GM12878 (cell line): Measurements from ENCODE around the gene GPC5. TPM values are rescaled to one million over a fixed set of nuclear protein-coding genes. Genes with fewer than 3 reads are reported as not detected.

Experiments
- ATAC-seq: fragments of 200-7000 bp; cut with Tn5 transposase; 3 replicates; pipeline ENCODE4 v1.9.1; 2020; ENCODE audit warnings: mild to moderate bottlenecking, moderate library complexity
- BruUV-seq: library from RNA; stranded (reverse); fragments of 400-500 nt; replicated peaks from 2 replicates; lab custom pipeline; 2021; lab: Mats Ljungman, UMichigan
- CTCF ChIA-PET: fragments of 300-600 bp; sonication (Branson Sonifier 250); formaldehyde crosslinking; extraction: SDS; loops from one replicate; lab custom pipeline; 2021; ENCODE audit warnings: inconsistent platforms; lab: Yijun Ruan, JAX
- POLR2A ChIA-PET: fragments of 350-600 bp; formaldehyde crosslinking; extraction: SDS; loops from one replicate; lab custom pipeline; 2021; ENCODE audit warnings: inconsistent platforms; lab: Charles Lee
- RAD21 ChIA-PET: fragments of 300-600 bp; sonication (Branson Sonifier 250); formaldehyde crosslinking; loops from one replicate; lab custom pipeline; 2023; ENCODE audit warnings: antibody characterized with exemption; ENCODE audit not compliant: unreplicated experiment; lab: Charles Lee
- SMC1A ChIA-PET: fragments of 300-600 bp; sonication (Branson Sonifier 250); formaldehyde crosslinking; loops from one replicate; lab custom pipeline; 2023; ENCODE audit not compliant: unreplicated experiment, uncharacterized antibody; lab: Charles Lee
- DNase-seq: peaks from one replicate; pipeline ENCODE4 v3.0.0-alpha.2; 2011; ENCODE audit warnings: low read depth, low spot score
- FAIRE-seq: peaks from 3 replicates; lab custom pipeline; 2011; peaks lifted over from hg19 to GRCh38; lab: Jason Lieb, UNC
- H2AFZ ChIP-seq: 2 replicates; pipeline ENCODE4 v1.6.0; 2011; ENCODE audit warnings: low read depth, low read length, control low read depth; ENCODE audit not compliant: control insufficient read depth
- H3K27ac ChIP-seq: 2 replicates; pipeline ENCODE4 v1.5.1; 2011; ENCODE audit warnings: control low read depth; ENCODE audit not compliant: control insufficient read depth, insufficient read depth
- H3K27me3 ChIP-seq, 2 experiments: replicated peaks in 1 of 2; 2 replicates each; pipeline versions ENCODE4 v1.6.0 to v1.6.1; 2011; ENCODE audit warnings: low read length in 1 of 2; ENCODE audit not compliant: control insufficient read depth in 2 of 2, insufficient read depth in 2 of 2
- H3K36me3 ChIP-seq, 2 experiments: 2 replicates each; pipeline ENCODE4 v1.5.1; 2011; ENCODE audit warnings: low read length in 1 of 2; ENCODE audit not compliant: control insufficient read depth in 2 of 2, insufficient read depth in 2 of 2
- H3K4me1 ChIP-seq: 2 replicates; pipeline ENCODE4 v1.6.1; 2011; ENCODE audit warnings: mild to moderate bottlenecking, low read length, moderate library complexity, mixed read lengths; ENCODE audit not compliant: control insufficient read depth, insufficient read depth
- H3K4me2 ChIP-seq: 2 replicates; pipeline ENCODE4 v1.6.0; 2011; ENCODE audit warnings: control low read depth; ENCODE audit not compliant: control insufficient read depth, insufficient read depth
- H3K4me3 ChIP-seq: fragments of 200-600 bp; sonication (generic); 2 replicates; pipeline ENCODE4 v1.5.1; 2016
- H3K79me2 ChIP-seq: 2 replicates; pipeline ENCODE4 v1.6.0; 2011; ENCODE audit warnings: low read length; ENCODE audit not compliant: control insufficient read depth, insufficient read depth
- H3K9ac ChIP-seq: 2 replicates; pipeline ENCODE4 v1.8.0; 2011; ENCODE audit warnings: low read length, control low read depth, mixed read lengths; ENCODE audit not compliant: control insufficient read depth, insufficient read depth
- H3K9me3 ChIP-seq: replicated peaks from 3 replicates; pipeline ENCODE4 v1.5.1; 2011; ENCODE audit warnings: mild to moderate bottlenecking, low read length; ENCODE audit not compliant: control insufficient read depth, insufficient read depth
- H4K20me1 ChIP-seq: 2 replicates; pipeline ENCODE4 v1.6.0; 2011; ENCODE audit not compliant: control insufficient read depth, insufficient read depth
- BHLHE40 ChIP-seq, 2 experiments: fragments of 450-650 bp in 1 of 2; IDR thresholded peaks; 2 replicates each; pipeline ENCODE4 v1.6.1; 2011 to 2017; ENCODE audit warnings: low read depth in 2 of 2, borderline replicate concordance in 1 of 2, improper control_type of control experiment in 1 of 2, low read length in 1 of 2, mild to moderate bottlenecking in 1 of 2
- CEBPB ChIP-seq, 2 experiments: fragments of 150-350 bp in 1 of 2; IDR thresholded peaks; 2 replicates each; pipeline ENCODE4 v1.6.1; 2012 to 2014; ENCODE audit warnings: low read depth in 2 of 2, low read length in 2 of 2, borderline replicate concordance in 1 of 2, inconsistent platforms in 1 of 2
- CHD1 ChIP-seq: IDR thresholded peaks from 2 replicates; pipeline ENCODE4 v1.6.1; 2012; ENCODE audit warnings: low read depth, low read length, improper control_type of control experiment
- CHD4 ChIP-seq: fragments of 200-600 bp; sonication (generic); IDR thresholded peaks from 2 replicates; pipeline ENCODE4 v1.6.1; 2016; ENCODE audit warnings: mild to moderate bottlenecking
- HCFC1 ChIP-seq: fragments of 150-350 bp; IDR thresholded peaks from 2 replicates; pipeline ENCODE4 v1.6.1; 2014; ENCODE audit warnings: low read length
- POLR2AphosphoS5 ChIP-seq: IDR thresholded peaks from 2 replicates; pipeline ENCODE4 v1.6.1; 2011; ENCODE audit warnings: mild to moderate bottlenecking, low read length, inconsistent platforms
- RCOR1 ChIP-seq: conservative IDR thresholded peaks from 2 replicates; pipeline ENCODE4 v1.6.1; 2012; ENCODE audit warnings: low read depth, low read length, improper control_type of control experiment
- SP1 ChIP-seq: IDR thresholded peaks from one replicate; pipeline ENCODE4 v1.6.1; 2011; ENCODE audit warnings: low read depth, low read length
- TAF1 ChIP-seq: IDR thresholded peaks from 2 replicates; pipeline ENCODE4 v1.6.1; 2011; ENCODE audit warnings: mild to moderate bottlenecking, low read depth, low read length, borderline replicate concordance
- TCF12 ChIP-seq: IDR thresholded peaks from 2 replicates; pipeline ENCODE4 v1.6.1; 2011; ENCODE audit warnings: low read depth, mild to moderate bottlenecking, low read length
- TCF7 ChIP-seq: IDR thresholded peaks from 2 replicates; pipeline ENCODE4 v1.6.1; 2014; ENCODE audit warnings: antibody characterized with exemption, borderline replicate concordance
- WRNIP1 ChIP-seq: IDR thresholded peaks from 2 replicates; pipeline ENCODE4 v1.6.1; 2011; ENCODE audit warnings: low read depth, low read length, improper control_type of control experiment, borderline replicate concordance
- ZBED1 ChIP-seq: IDR thresholded peaks from 2 replicates; pipeline ENCODE4 v1.6.1; 2016; ENCODE audit warnings: borderline replicate concordance
- ZSCAN29 ChIP-seq: fragments of 450-650 bp; IDR thresholded peaks from 2 replicates; pipeline ENCODE4 v1.6.1; 2017; ENCODE audit warnings: mild to moderate bottlenecking, moderate library complexity
- WGBS: methylation state at CpG from one replicate; pipeline ENCODE4 v1.1.6; 2016; ENCODE audit warnings: low lambda C conversion rate; ENCODE audit not compliant: insufficient replicate concordance, insufficient coverage; ENCODE audit errors: missing lambda C conversion rate; 5-methylcytosine and 5-hydroxymethylcytosine counted together
- in situ Hi-C: fragments of 300-500 bp; cut with MboI; formaldehyde crosslinking; loops from 9 replicates; pipeline ENCODE4 v1.14.3; 2018; ENCODE audit warnings: mixed read lengths
- intact Hi-C: fragments of 100-400 bp; cut with micrococcal nuclease; formaldehyde crosslinking; loops from one replicate; pipeline ENCODE4 v1.14.2; 2022; ENCODE audit not compliant: unreplicated experiment
- polyA plus RNA-seq, 11 experiments: library from polyadenylated mRNA; depleted of rRNA in 4 of 11; unstranded in 6 of 11; stranded (reverse) in 5 of 11; fragments of >200 nt; fragmentation: Nextera tagmentation in 4 of 11; fragmentation: Illumina TruSeq in 1 of 11; extraction: Ambion mirVana in 4 of 11; extraction: Trizol in 1 of 11; gene quantifications; 1 replicate in 1 of 11; 2 replicates in 10 of 11; pipeline versions ENCODE4 v1.2.1 to v1.2.3, GENCODE V29; 2011 to 2016; ENCODE audit warnings: inconsistent platforms in 2 of 11, missing spikeins in 2 of 11, low read depth in 1 of 11
- total RNA-seq, 4 experiments: library from RNA; depleted of rRNA in 3 of 4; stranded (reverse); fragments of >200 nt in 3 of 4; fragmentation: Illumina TruSeq in 1 of 4; extraction: Trizol in 1 of 4; gene quantifications; 2 replicates each; pipeline versions ENCODE4 v1.2.1 to v1.2.3, GENCODE V29; 2013 to 2021
- TF ChIP-seq, protein P1 (sequence below): IDR thresholded peaks from 2 replicates; pipeline ENCODE4 v1.6.1; 2011; ENCODE audit warnings: low read depth, low read length, improper control_type of control experiment, borderline replicate concordance
- TF ChIP-seq, protein P2 (sequence below): fragments of 450-650 bp; IDR thresholded peaks from 2 replicates; pipeline ENCODE4 v1.6.1; 2017; ENCODE audit warnings: borderline replicate concordance
- TF ChIP-seq, protein P3 (sequence below): fragments of 450-650 bp; IDR thresholded peaks from 2 replicates; pipeline ENCODE4 v1.6.1; 2018; ENCODE audit warnings: mild to moderate bottlenecking, low read depth, moderate library complexity; ENCODE audit not compliant: partially characterized antibody

Gene GPC5
- total and polyA plus RNA-seq, 10 of the 15 experiments (the other 5 are each of a cell fraction or from before 2014, with no cell fraction given), result 0.05 to 0.87 (median 0.44) TPM; not detected in 1

DNA sequence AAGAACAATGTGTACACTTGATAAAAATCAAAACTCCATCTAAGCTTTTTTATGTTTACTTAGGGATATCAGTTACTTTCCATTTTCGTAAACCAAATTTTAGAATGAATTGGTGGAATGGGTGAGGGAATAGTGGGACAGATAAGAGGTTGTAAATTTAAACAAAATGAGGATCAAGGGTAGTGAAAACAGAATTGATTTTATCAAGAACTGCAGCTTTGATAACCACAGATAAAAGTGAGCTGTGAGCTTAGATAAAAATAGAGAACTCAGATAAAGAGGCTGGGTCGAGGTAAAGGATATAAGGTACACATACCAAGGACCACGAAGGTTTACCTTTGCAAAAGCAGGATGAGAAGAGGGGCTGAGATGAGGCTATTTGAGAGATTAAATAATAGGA is 1015.0 kb downstream of the GPC5 start (continued):
- TF ChIP-seq WRNIP1 (no peak), ZBED1 (no peak), RCOR1 (no peak)

DNA sequence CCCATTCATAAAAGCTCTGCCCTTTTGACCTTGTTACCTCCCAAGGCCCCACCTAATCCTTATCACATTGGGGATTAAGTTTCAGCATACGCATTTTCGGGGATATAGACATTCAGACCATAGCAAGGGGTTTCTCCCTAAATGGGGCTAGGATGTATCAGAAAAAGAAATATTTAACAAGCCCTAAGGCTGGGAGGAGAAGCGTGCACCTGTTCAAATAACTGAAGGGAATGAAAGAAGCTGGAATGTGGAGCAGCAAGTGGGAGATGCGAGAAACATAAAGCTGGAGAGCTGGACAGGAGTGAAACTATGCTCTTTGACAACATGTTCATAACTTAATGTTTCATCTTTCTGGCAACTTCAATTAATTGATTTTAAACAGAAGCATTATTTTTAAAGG is 1016.4 kb downstream of the GPC5 start:
- no peaks in the 10 kb centered on the region for H3K4me1 ChIP-seq
- ATAC-seq, result no peak
- H3K4me2 ChIP-seq, result no peak overlapping the region
- no peaks in the 10 kb centered on the region for H4K20me1 ChIP-seq
- no peak overlapping the region for H3K4me3 ChIP-seq
- 28% methylated on average over 4 of the region's 4 CpGs for WGBS
- H3K79me2 ChIP-seq, result no peaks in the 10 kb centered on the region
- CTCF ChIA-PET, result no interaction called here
- DNase-seq, result no peak
- no peak overlapping the region for H3K27ac ChIP-seq
- no peaks in the 10 kb centered on the region for H3K36me3 ChIP-seq
- no peak overlapping the region for H3K9ac ChIP-seq
- intact Hi-C loops (no loop called here), in situ Hi-C loops (no loop called here)
- BruUV-seq, result no TSS peak
- no peaks in the 10 kb centered on the region for H3K27me3 ChIP-seq
- SMC1A ChIA-PET, result no interaction called here
- FAIRE-seq, result no peak
- no peak for TF ChIP-seq ZSCAN29
- TF ChIP-seq, protein P1, sequence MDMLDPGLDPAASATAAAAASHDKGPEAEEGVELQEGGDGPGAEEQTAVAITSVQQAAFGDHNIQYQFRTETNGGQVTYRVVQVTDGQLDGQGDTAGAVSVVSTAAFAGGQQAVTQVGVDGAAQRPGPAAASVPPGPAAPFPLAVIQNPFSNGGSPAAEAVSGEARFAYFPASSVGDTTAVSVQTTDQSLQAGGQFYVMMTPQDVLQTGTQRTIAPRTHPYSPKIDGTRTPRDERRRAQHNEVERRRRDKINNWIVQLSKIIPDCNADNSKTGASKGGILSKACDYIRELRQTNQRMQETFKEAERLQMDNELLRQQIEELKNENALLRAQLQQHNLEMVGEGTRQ, result no peak
- TF ChIP-seq TAF1, result no peak
- no peak for TF ChIP-seq SP1
- TF ChIP-seq POLR2AphosphoS5, result no peak
- TF ChIP-seq CEBPB (IDR thresholded peaks at IDR 0.05; ENCODE audit: borderline replicate concordance in 1 of 2, low read depth in 2 of 2, low read length in 2 of 2), result no peak
- TF ChIP-seq CHD4, result no peak
- no peak for TF ChIP-seq CHD1
- TF ChIP-seq, protein P2, sequence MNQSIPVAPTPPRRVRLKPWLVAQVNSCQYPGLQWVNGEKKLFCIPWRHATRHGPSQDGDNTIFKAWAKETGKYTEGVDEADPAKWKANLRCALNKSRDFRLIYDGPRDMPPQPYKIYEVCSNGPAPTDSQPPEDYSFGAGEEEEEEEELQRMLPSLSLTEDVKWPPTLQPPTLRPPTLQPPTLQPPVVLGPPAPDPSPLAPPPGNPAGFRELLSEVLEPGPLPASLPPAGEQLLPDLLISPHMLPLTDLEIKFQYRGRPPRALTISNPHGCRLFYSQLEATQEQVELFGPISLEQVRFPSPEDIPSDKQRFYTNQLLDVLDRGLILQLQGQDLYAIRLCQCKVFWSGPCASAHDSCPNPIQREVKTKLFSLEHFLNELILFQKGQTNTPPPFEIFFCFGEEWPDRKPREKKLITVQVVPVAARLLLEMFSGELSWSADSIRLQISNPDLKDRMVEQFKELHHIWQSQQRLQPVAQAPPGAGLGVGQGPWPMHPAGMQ, result no peak
- TF ChIP-seq TCF12, result no peak
- TF ChIP-seq HCFC1, result no peak
- TF ChIP-seq, protein P3, sequence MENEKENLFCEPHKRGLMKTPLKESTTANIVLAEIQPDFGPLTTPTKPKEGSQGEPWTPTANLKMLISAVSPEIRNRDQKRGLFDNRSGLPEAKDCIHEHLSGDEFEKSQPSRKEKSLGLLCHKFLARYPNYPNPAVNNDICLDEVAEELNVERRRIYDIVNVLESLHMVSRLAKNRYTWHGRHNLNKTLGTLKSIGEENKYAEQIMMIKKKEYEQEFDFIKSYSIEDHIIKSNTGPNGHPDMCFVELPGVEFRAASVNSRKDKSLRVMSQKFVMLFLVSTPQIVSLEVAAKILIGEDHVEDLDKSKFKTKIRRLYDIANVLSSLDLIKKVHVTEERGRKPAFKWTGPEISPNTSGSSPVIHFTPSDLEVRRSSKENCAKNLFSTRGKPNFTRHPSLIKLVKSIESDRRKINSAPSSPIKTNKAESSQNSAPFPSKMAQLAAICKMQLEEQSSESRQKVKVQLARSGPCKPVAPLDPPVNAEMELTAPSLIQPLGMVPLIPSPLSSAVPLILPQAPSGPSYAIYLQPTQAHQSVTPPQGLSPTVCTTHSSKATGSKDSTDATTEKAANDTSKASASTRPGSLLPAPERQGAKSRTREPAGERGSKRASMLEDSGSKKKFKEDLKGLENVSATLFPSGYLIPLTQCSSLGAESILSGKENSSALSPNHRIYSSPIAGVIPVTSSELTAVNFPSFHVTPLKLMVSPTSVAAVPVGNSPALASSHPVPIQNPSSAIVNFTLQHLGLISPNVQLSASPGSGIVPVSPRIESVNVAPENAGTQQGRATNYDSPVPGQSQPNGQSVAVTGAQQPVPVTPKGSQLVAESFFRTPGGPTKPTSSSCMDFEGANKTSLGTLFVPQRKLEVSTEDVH, result no peak
- TF ChIP-seq BHLHE40 (IDR thresholded peaks at IDR 0.05; ENCODE audit: borderline replicate concordance in 1 of 2, low read depth in 2 of 2, low read length in 1 of 2), result no peak
- no peak for TF ChIP-seq TCF7
- no peak overlapping the region for H2AFZ ChIP-seq
- H3K9me3 ChIP-seq, result no peaks in the 10 kb centered on the region
- RAD21 ChIA-PET, result no interaction called here
- POLR2A ChIA-PET, result no interaction called here
